SK-N-SH (cell line): Measurements from ENCODE around the gene WIPF2. TPM values are rescaled to one million over a fixed set of nuclear protein-coding genes. Genes with fewer than 3 reads are reported as not detected.

Experiments used
- CTCF ChIA-PET: fragments of 300-600, 350-600 bp; formaldehyde crosslinking; extraction: SDS; loops from one replicate; lab custom pipeline; 2021; lab: Yijun Ruan, JAX
- POLR2A ChIA-PET: fragments of 350-600 bp; sonication (Branson Sonifier 250); formaldehyde crosslinking; extraction: SDS; loops from one replicate; lab custom pipeline; 2020; ENCODE audit warnings: antibody characterized with exemption, inconsistent platforms; lab: Yijun Ruan, JAX
- DNase-seq: peaks from one replicate; pipeline ENCODE4 v3.0.0; 2012
- H2AFZ ChIP-seq: fragments of 200-600 bp; sonication (generic); 2 replicates; pipeline ENCODE4 v1.8.1; 2016; ENCODE audit warnings: antibody characterized with exemption, mild to moderate bottlenecking, low read depth
- H3F3A ChIP-seq: fragments of 200-600 bp; sonication (generic); replicated peaks from 2 replicates; pipeline ENCODE3; 2016; ENCODE audit warnings: antibody characterized with exemption, mild to moderate bottlenecking; ENCODE audit not compliant: insufficient read depth
- H3K27ac ChIP-seq, 2 experiments: fragments of 200-500 bp in 1 of 2; fragments of 200-600 bp in 1 of 2; sonication (Bioruptor generic) in 1 of 2; sonication (generic), shearing (Covaris generic) in 1 of 2; 2 replicates each; pipeline versions ENCODE4 v1.5.1 to v1.6.1; 2014 to 2016; ENCODE audit warnings: low read depth in 2 of 2, inconsistent platforms in 1 of 2, low read length in 1 of 2, mild to moderate bottlenecking in 1 of 2, mixed read lengths in 1 of 2
- H3K27me3 ChIP-seq: fragments of 200-600 bp; sonication (generic), shearing (Covaris generic); 2 replicates; pipeline ENCODE4 v1.6.1; 2016; ENCODE audit warnings: mixed run types; ENCODE audit not compliant: insufficient read depth
- H3K36me3 ChIP-seq, 2 experiments: fragments of 200-500 bp in 1 of 2; fragments of 200-600 bp in 1 of 2; sonication (Bioruptor generic) in 1 of 2; sonication (generic) in 1 of 2; replicated peaks in 1 of 2; 2 replicates each; pipeline versions ENCODE3 to v1.5.1; 2014 to 2016; ENCODE audit warnings: low read length in 1 of 2, mild to moderate bottlenecking in 1 of 2; ENCODE audit not compliant: insufficient read depth in 2 of 2, control insufficient read depth in 1 of 2
- H3K4me1 ChIP-seq, 2 experiments: fragments of 200-500 bp in 1 of 2; fragments of 200-600 bp in 1 of 2; sonication (Bioruptor generic) in 1 of 2; sonication (generic), shearing (Covaris generic) in 1 of 2; 2 replicates each; pipeline versions ENCODE4 v1.5.1 to v1.6.1; 2014 to 2016; ENCODE audit warnings: low read depth in 1 of 2, low read length in 1 of 2, mixed run types in 1 of 2; ENCODE audit not compliant: insufficient read depth in 2 of 2, control insufficient read depth in 1 of 2
- H3K4me2 ChIP-seq: fragments of 200-600 bp; sonication (generic), shearing (Covaris generic); 2 replicates; pipeline ENCODE4 v1.6.1; 2017; ENCODE audit warnings: mixed run types
- H3K4me3 ChIP-seq, 2 experiments: fragments of 200-500 bp in 1 of 2; fragments of 200-600 bp in 1 of 2; sonication (Bioruptor generic) in 1 of 2; sonication (generic), shearing (Covaris generic) in 1 of 2; 2 replicates each; pipeline versions ENCODE4 v1.5.1 to v1.8.1; 2014 to 2016; ENCODE audit warnings: low read depth in 2 of 2, inconsistent platforms in 1 of 2, low read length in 1 of 2, mild to moderate bottlenecking in 1 of 2, mixed read lengths in 1 of 2, moderate library complexity in 1 of 2
- H3K79me2 ChIP-seq: fragments of 200-600 bp; sonication (generic); 2 replicates; pipeline ENCODE4 v1.8.1; 2017; ENCODE audit warnings: mild to moderate bottlenecking; ENCODE audit not compliant: insufficient read depth
- H3K9ac ChIP-seq: fragments of 200-600 bp; sonication (generic); 2 replicates; pipeline ENCODE4 v1.6.1; 2017; ENCODE audit warnings: mixed run types
- H3K9me2 ChIP-seq: fragments of 200-600 bp; sonication (generic); 2 replicates; pipeline ENCODE4 v1.6.1; 2017; ENCODE audit warnings: mixed run types
- H3K9me3 ChIP-seq: fragments of 200-600 bp; sonication (generic); 2 replicates; pipeline ENCODE4 v1.6.1; 2017; ENCODE audit warnings: mixed run types, mild to moderate bottlenecking, moderate library complexity
- H4K20me1 ChIP-seq: fragments of 200-600 bp; sonication (generic); 2 replicates; pipeline ENCODE4 v1.6.1; 2017; ENCODE audit warnings: mild to moderate bottlenecking, mixed run types; ENCODE audit not compliant: insufficient read depth
- CTCF ChIP-seq: fragments of 200-600 bp; sonication (generic); IDR thresholded peaks from 2 replicates; pipeline ENCODE4 v1.6.1; 2017; ENCODE audit warnings: antibody characterized with exemption, mild to moderate bottlenecking, moderate library complexity
- EP300 ChIP-seq, 2 experiments: IDR thresholded peaks; 2 replicates each; pipeline versions ENCODE4 v1.4.0 to v1.6.1; 2012; ENCODE audit warnings: borderline replicate concordance in 1 of 2, low read depth in 1 of 2, low read length in 1 of 2
- FOSL2 ChIP-seq: IDR thresholded peaks from 2 replicates; pipeline ENCODE4 v1.4.0; 2012; ENCODE audit warnings: low read depth, mild to moderate bottlenecking, moderate library complexity, borderline replicate concordance
- GABPA ChIP-seq: IDR thresholded peaks from 2 replicates; pipeline ENCODE4 v1.4.0; 2012; ENCODE audit warnings: low read depth, mild to moderate bottlenecking
- JUND ChIP-seq: IDR thresholded peaks from 2 replicates; pipeline ENCODE4 v1.4.0; 2012
- MEF2A ChIP-seq: IDR thresholded peaks from 2 replicates; pipeline ENCODE4 v1.4.0; 2012; ENCODE audit warnings: low read depth, borderline replicate concordance
- NRF1 ChIP-seq: IDR thresholded peaks from 2 replicates; pipeline ENCODE4 v1.6.1; 2012; ENCODE audit warnings: low read depth, mild to moderate bottlenecking, low read length
- RAD21 ChIP-seq: IDR thresholded peaks from 2 replicates; pipeline ENCODE4 v1.6.1; 2012; ENCODE audit warnings: mild to moderate bottlenecking, low read length
- RCOR1 ChIP-seq: fragments of 150-350 bp; IDR thresholded peaks from 2 replicates; pipeline ENCODE4 v1.6.1; 2017; ENCODE audit warnings: antibody characterized with exemption, low read length
- RXRA ChIP-seq: IDR thresholded peaks from 2 replicates; pipeline ENCODE4 v1.4.0; 2012; ENCODE audit warnings: low read depth, mild to moderate bottlenecking, borderline replicate concordance
- TCF12 ChIP-seq: IDR thresholded peaks from 2 replicates; pipeline ENCODE4 v1.4.0; 2012
- USF2 ChIP-seq: fragments of 150-350 bp; IDR thresholded peaks from 2 replicates; pipeline ENCODE4 v1.6.1; 2017; ENCODE audit warnings: antibody characterized with exemption, low read length, low read depth, borderline replicate concordance
- WGBS: methylation state at CpG from one replicate; pipeline ENCODE4 v1.1.6; 2017; ENCODE audit warnings: low lambda C conversion rate; 5-methylcytosine and 5-hydroxymethylcytosine counted together
- polyA plus RNA-seq, 3 experiments: library from polyadenylated mRNA; depleted of rRNA; stranded (reverse); fragments of >200 nt; gene quantifications; 2 replicates each; pipeline ENCODE4 v1.2.3, GENCODE V29; 2012

WIPF2 gene
- polyA plus RNA-seq, 1 of the 3 experiments (the other 2 are of a cell fraction): 6.8 TPM

- 99% methylated on average over 4 of the region's 4 CpGs for WGBS
- no peak overlapping the region for H3K4me2 ChIP-seq
- no peak overlapping the region for H3K27ac ChIP-seq
- no peak overlapping the region for H3K9ac ChIP-seq
- H3K9me2 ChIP-seq: no peaks in the 10 kb centered on the region
- H3K27me3 ChIP-seq: no peaks in the 10 kb centered on the region
- POLR2A ChIA-PET: no interaction called here
- H2AFZ ChIP-seq: no peak overlapping the region
- no peaks in the 10 kb centered on the region for H4K20me1 ChIP-seq
- no peak for DNase-seq
- H3K4me3 ChIP-seq: no peak overlapping the region
- H3K4me1 ChIP-seq: peaks cover under 1 to 11% of the 10 kb centered on the region in 2 experiments; a peak in 2 of 4 replicates
- TF ChIP-seq RXRA: no peak
- TF ChIP-seq, all 33 proteins: peak for 0
- CTCF ChIA-PET: interaction anchor here (0.7 to 10.6 kb wide), 4 partner anchors 20 to 160 kb away, joined by 3 to 94 read pairs (median 24); partner anchors contain the start of gene CSF3
- H3K9me3 ChIP-seq: no peaks in the 10 kb centered on the region
- H3F3A ChIP-seq: peaks cover 18% of the 10 kb centered on the region
- H3K36me3 ChIP-seq: peaks cover 37 to 55% of the 10 kb centered on the region in 2 experiments
- no peaks in the 10 kb centered on the region for H3K79me2 ChIP-seq
Measured at GRCh38 chr17:40173091-40173777, 45.9 kb upstream of the WIPF2 start.

- TF ChIP-seq TCF12 (no peak), CTCF (no peak), MEF2A (no peak), GABPA (no peak), RAD21 (no peak), FOSL2 (no peak), JUND (no peak), RCOR1 (no peak)
Measured at GRCh38 chr17:40173778-40174135, 45.3 kb upstream of the WIPF2 start.

GRCh38 chr17:40174514-40174913, 44.6 kb upstream of the WIPF2 start:
- peaks cover 2 to 17% of the 10 kb centered on the region in 2 experiments; a peak in 1 of 4 replicates for H3K4me1 ChIP-seq
- H3K4me3 ChIP-seq: no peak overlapping the region
- no peaks in the 10 kb centered on the region for H3K27me3 ChIP-seq
- 93% methylated on average over 1 of the region's 1 CpG for WGBS
- H4K20me1 ChIP-seq: no peaks in the 10 kb centered on the region
- no peaks in the 10 kb centered on the region for H3K9me3 ChIP-seq
- peaks cover 13% of the 10 kb centered on the region for H3F3A ChIP-seq
- no peak overlapping the region for H2AFZ ChIP-seq
- CTCF ChIA-PET: interaction anchor here (1.0 to 10.6 kb wide), 4 partner anchors 16 to 161 kb away, joined by 3 to 94 read pairs (median 24); no protein-coding TSS in a partner anchor
- H3K36me3 ChIP-seq: peaks cover 27 to 44% of the 10 kb centered on the region in 2 experiments
- H3K27ac ChIP-seq: no peak overlapping the region
- TF ChIP-seq NRF1: no peak
- TF ChIP-seq USF2: no peak
- TF ChIP-seq EP300 (IDR thresholded peaks at IDR 0.05; ENCODE audit: borderline replicate concordance in 1 of 2, low read depth in 1 of 2, low read length in 1 of 2): no peak
- no peak overlapping the region for H3K9ac ChIP-seq
- no peak overlapping the region for H3K4me2 ChIP-seq
- H3K79me2 ChIP-seq: no peaks in the 10 kb centered on the region
- H3K9me2 ChIP-seq: no peaks in the 10 kb centered on the region
- POLR2A ChIA-PET: interaction anchor here (1.0 to 1.1 kb wide), 2 partner anchors 18 to 31 kb away, joined by 3 to 5 read pairs; no protein-coding TSS in a partner anchor
- DNase-seq: no peak

More at GRCh38 chr17:40173778-40174135, 45.3 kb upstream of the WIPF2 start:
- Histone ChIP-seq H3K9me2 (no peaks in the 10 kb centered on the region), H4K20me1 (no peaks in the 10 kb centered on the region), H3K4me3 (no peak overlapping the region), H3K4me1 (peaks cover 0 to 16% of the 10 kb centered on the region in 2 experiments; a peak in 1 of 4 replicates), H3K4me2 (no peak overlapping the region), H3K9me3 (no peaks in the 10 kb centered on the region), H3K27me3 (no peaks in the 10 kb centered on the region), H3K27ac (no peak overlapping the region), H3K9ac (no peak overlapping the region), H3K36me3 (peaks cover 35 to 51% of the 10 kb centered on the region in 2 experiments), H2AFZ (no peak overlapping the region), H3F3A (peaks cover 14% of the 10 kb centered on the region), H3K79me2 (no peaks in the 10 kb centered on the region)
- 69% methylated on average over 2 of the region's 3 CpGs for WGBS
- no peak for DNase-seq
- ChIA-PET POLR2A (no interaction called here), CTCF (interaction anchor here (0.7 to 10.6 kb wide), 5 partner anchors 15 to 160 kb away, joined by 3 to 94 read pairs (median 5); partner anchors contain the start of gene CSF3)
